Measurements from ENCODE around the gene ZYX.
"Not testable (repeated sequence)": the region's sequence is repeated elsewhere in the genome, so short reads cannot be mapped to it uniquely, and the experiment has no call there.

The ZYX gene

GRCh38 chr7:143384661-143385631 is 3.8 kb downstream of the ZYX start:
- no peak for DNase-seq

DNA sequence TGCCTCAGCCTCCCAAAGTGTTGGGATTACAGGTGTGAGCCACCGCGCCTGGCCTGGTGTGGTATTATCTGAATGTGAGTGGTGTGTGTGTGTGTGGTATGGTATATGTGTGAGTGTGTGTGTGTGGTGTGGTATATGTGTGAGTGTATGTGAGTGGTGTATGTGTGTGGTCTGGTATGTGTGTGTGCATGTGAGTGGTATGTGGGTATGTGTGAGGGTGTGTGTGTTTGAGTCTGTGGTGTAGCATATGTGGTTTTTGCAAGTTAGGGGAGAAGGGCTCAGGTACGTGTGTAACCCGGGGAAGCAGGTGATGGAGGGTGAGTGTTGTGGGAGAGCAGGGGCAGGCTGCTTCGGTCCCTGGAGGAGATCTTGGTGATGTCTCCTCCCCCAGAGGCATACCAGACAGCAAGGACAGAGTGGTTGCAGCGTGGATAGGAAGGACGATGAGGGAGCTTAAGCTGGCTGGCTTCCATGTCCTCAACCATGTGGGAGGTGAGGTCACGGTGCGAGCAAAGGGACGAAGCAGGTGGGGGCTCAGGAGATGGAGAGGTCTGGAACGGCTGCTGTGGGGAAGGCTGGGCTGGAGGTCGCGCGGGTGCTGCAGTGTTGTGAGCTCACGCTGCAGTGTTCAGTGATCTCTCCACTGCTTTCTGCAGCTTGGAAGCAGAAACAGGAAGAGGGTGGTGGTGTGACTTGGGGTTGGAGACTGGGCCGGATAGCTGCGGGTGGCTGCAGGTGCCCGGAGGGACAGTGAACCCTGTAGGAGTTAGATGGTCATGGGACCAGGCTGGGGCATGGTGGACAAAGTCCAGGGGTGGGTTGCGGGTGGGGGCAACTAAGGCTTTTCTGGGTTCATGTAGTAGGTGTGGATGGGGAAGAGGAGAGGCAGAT is 5.0 kb downstream of the ZYX start:
- DNase-seq = peak in 2 of 56 donors; percentile 15 to 23

DNA sequence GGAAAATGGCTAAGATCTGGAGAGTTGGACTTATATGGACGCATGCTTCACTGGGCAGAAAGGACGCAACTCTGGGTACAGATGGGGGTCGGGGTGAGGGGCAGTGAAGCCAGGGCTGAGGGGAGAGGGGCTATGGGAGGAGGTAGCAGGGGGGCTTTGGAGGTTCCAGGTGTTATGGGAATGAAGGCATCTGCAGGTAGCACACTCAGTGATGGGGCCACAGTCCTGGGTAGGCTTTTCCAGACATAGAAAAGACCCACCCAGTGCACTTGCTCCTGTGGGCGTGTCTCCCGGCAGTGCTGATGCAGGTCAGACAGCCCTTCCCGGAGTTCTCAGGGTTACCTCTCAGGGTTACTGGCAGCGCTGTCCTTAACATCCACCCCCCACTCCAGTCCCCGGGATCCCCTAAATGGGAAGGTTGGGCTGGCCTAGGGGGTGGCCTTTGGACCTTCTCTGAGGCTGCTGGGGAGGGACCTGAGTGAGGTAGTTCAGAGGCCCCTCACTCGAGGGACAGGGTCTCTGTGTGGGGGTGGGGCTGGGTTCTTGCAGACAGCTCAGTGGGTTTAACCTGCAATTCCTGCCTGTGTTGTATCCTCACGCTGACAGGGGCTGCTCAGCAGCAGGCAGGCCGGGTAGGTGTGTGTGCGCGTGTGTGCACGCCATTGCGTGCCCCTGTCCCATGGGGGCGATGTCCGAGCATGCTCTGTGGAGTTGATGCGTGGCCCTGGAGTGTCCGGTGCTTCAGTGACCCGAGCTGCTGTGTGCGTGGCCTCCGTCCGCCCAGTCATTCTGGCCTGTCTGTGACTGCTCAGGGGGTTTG is 6.2 kb downstream of the ZYX start:
- no peak for DNase-seq

GRCh38 chr7:143388051-143388450 is 6.9 kb downstream of the ZYX start:
- DNase-seq = no peak

DNA sequence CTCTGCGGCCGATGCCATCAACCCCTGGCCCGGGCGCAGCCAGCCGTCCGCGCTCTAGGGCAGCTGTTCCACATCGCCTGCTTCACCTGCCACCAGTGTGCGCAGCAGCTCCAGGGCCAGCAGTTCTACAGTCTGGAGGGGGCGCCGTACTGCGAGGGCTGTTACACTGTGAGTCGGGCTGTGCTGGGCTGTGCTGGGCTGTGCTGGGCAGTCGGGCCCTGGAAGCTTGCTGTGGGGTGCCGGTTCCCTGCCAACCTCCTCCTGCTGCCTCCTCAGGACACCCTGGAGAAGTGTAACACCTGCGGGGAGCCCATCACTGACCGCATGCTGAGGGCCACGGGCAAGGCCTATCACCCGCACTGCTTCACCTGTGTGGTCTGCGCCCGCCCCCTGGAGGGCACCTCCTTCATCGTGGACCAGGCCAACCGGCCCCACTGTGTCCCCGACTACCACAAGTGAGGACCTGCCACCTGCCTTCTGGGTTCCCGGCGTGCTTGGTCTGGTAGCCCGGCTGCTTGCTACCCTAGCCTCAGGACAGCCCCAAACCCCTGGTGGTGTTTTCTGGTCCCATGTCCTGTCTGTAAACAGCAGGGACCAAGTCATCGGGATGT is 7.5 kb downstream of the ZYX start:
- no peak for DNase-seq

- DNase-seq = no peak
These were observed 8.4 kb downstream of the ZYX start for GRCh38 chr7:143389316-143390103.

DNA sequence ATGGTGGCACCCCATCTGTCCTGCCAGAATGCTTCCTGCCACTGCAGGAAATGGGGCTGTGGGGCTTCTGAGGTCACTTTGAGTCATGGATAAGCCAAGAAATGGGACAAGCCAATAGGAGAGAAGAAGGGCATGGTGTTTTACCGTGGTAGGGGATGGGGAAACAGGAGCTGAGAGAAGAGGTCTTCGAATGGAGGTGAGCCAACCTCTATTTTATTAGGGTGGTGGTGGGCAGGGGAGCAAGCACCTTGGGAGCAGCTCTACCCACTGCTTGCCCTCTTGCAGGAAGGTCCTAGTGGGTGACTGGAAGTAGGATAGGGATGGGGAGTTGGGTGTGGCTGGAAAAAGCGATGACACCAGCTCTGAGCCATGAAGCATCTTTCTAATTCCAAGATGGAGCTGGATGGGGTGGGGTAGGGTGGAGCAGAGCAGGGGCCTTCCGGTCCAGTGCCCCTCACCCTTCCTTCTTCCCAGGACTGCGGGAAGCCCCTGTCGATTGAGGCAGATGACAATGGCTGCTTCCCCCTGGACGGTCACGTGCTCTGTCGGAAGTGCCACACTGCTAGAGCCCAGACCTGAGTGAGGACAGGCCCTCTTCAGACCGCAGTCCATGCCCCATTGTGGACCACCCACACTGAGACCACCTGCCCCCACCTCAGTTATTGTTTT is 9.1 kb downstream of the ZYX start:
- DNase-seq = no peak

DNA sequence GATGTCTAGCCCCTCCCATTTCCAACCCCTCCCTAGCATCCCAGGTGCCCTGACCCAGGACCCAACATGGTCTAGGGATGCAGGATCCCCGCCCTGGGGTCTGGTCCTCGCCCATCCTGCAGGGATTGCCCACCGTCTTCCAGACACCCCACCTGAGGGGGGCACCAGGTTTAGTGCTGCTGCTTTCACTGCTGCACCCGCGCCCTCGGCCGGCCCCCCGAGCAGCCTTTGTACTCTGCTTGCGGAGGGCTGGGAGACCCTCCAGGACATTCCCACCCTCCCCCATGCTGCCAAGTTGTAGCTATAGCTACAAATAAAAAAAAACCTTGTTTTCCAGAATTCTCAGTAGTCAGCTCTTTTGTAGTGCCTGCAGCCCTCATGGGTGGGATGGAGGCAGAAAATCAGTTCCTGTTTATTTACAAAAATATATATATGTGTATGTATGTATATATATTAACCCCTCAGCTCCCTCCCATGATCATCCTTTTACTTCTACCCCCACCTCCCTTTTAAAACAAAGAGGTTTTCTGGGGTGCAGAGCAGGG is 9.7 kb downstream of the ZYX start:
- DNase-seq = no peak

GRCh38 chr7:143391462-143392404 is 10.6 kb downstream of the ZYX start:
- DNase-seq = no peak

DNA sequence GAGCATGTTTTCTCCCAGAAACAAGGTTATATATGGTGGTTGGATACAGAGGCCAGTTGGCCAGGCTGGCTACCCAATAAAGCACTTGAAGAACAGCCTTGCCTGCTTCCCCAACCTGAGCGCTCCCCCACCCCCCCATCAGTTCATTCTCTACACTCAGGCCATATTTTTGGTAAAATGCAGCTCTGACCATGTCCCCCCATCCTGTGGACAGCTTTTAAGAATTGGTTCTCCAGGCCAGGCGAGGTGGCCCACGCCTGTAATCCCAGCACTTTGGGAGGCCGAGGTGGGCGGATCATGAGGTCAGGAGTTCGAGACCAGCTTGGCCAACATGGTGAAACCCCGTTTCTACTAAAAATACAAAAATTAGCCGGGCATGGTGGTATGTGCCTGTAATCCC is 11.3 kb downstream of the ZYX start:
- not testable (repeated sequence) for DNase-seq

GRCh38 chr7:143392875-143393266 is 11.7 kb downstream of the ZYX start:
- DNase-seq = no peak

DNA sequence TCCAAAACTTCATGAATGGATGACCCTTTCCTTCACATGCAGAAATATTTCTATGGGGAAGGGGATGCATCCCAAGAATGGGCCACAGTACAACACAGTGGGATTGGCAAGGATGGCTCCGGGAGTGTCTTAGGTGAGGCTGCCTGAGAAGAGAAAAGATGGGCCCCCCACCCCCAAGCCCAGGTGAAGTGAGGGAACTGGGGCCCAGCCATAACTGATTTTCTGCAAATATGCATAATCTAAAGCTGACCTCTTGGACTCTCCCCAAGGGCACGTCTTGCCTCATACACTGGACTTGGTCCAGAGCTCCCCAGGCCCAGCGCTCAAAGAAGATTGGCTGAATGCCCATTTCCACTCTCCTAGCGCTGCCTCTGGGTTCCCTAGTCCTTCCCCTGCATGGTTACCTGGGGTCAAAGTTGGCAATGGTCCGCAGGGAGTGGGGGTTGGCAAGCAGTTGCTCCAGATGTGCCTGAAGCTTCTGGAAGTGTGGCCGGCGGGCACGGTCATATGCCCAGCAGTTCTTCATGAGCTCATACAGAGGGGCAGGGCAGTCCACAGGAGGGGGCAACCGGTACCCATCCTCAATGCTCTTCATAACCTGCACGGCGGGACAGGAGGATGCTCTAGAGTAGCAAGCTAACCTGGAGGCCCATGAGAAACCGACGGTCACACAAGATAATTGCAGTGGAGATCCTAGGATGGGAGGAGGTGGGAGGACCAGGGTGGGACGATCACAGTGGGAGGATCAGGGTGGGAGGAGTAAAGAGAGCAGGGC is 12.3 kb downstream of the ZYX start:
- DNase-seq = no peak

DNA sequence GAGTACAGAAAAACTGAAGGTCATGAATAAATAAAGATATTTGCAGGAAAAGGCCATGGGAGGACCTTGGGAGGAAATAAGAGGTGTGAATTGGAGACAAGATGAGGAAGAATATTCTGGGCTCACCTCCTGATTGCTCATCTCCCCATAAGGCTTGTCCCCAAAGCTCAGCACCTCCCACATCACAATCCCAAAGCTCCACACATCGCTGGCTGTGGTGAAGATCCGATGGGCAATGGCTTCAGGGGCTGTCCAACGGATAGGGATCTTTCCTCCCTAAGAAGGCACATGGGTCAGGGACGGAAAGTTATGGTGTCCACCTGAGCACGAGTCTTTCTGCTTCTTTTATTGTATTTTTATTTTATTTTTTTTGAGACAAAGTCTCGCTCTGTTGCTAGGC is 12.9 kb downstream of the ZYX start:
- no peak for DNase-seq

DNA sequence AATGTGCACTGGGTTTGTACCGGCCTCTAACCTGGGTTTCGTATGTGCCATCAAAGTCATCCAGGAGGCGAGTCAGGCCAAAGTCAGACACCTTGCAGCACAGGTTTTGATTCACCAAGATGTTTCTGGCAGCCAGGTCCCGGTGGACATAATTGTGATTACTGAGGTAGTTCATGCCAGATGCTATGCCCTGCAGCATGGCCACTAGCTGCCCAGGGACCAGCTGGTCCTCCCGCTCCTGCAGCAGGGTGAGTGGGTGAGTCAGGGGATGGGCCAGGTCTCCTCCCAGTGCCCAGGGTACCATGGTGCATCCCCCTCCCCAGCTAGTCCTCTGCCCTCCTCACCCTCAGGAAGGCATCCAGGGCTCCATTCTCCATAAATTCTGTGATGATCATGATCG is 13.6 kb downstream of the ZYX start:
- no peak for DNase-seq

DNA sequence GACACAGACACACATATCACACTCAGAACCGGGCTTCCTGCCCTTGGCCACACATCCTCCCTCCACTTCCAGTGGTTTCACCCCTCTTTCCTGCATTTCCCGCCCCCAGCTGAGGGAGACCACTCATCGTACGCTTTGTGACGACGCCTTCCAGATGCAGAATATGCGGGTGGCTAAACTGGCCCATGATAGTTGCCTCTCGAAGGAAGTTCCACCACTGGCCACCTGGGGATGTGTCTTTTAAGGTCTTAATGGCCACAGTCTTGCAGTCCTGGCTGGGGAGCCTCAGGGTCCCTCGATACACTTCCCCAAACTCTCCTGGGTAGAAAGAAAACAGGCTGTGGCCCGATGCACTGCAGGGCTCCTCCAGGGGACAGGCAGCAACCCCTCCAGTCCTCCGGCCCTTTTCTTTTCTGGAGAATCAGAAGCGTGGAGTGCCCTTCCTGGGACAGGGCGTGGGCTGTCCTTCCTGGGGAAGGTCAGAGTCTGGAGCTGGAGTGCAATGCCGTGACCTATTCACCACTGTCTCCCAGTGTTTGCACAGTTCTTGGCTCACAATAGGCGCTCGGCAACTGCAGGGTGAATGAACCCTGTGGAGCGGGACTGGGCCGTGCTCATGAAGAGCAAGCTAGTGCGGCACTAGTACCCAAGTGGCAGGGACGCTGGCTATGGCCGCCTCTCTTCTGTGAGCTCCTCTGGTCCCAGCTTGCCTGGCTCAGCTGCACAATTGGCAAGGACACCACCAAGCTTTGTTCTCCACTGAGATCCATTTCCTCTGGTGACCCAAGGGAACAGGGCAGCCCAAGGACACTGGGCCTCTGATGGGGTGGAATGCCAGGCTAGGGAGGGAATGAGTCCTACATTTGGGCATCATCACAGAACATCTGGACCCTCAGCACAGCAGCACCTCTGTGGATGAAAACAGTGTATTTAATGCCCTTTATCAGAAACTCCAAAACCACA is 14.3 kb downstream of the ZYX start:
- DNase-seq = peak in 12 of 56 donors; percentile 19 to 44 (median 34)

DNA sequence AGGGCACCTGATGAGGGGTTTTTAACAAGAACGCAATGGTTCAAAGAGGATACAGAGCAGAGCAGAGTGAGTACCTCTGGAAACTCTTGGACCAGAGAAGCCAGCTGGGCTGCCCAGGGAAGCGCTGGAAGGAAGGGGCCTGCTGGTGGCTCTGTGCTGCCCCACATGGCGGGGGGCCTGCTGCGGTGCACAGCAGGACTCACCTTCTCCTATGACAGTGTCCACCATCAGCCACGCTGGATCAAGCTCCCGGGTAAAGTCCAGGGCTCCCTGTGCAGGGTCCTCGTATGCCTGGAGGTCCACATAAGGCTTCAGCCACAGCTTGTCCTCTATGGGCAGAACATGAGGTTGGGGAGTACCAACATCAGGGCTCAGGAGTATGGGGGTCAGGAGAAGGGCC is 15.0 kb downstream of the ZYX start:
- no peak for DNase-seq

All from amygdala (tissue), 56 donors.